Gastrocnemius medialis (tissue), 4 donors: ENCODE results near the gene SYP.

Source experiments
- POLR2A ChIP-seq, 2 donors: fragments of 450-650 bp; IDR thresholded peaks; one replicate each; pipeline ENCODE4 v1.6.1; 2017; ENCODE audit warnings: antibody characterized with exemption in 2 of 2, mild to moderate bottlenecking in 2 of 2, moderate library complexity in 2 of 2
- TF ChIP-seq, protein P1 (sequence below), 5 experiments: fragments of 450-650 bp in 3 of 5; fragments of 200-600 bp in 2 of 5; sonication (generic) in 2 of 5; IDR thresholded peaks in 4 of 5; conservative IDR thresholded peaks in 1 of 5; 1 replicate in 4 of 5; 2 replicates in 1 of 5; pipeline ENCODE4 v1.5.1; 2016 to 2019; ENCODE audit warnings: antibody characterized with exemption in 5 of 5, mild to moderate bottlenecking in 3 of 5, moderate library complexity in 3 of 5

DNA sequence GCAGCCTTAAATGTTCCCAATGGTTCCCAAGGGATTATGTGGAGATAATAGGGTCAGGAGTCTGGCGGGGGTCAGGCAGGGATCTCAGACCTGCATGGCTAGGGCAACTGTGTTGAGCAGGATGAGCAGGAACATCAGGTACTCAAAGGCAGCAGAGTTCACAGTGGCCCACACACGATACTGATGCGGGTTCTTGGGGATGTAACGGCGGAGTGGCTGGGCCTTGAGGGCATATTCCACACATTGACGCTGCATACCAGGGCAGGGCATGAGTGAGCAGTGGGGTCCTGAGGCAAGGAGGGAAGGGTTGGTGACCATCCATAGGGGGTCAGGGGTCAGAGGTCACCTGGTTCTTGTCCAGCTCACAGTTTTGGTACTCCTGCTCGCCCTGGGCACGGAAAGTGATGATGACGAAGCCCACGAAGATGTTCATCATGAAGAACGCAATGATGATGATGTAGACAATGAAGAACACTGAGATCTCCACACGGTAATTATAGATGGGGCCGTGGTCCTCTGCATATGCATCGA, 15.1 kb upstream of the SYP start:
- TF ChIP-seq, protein P1, sequence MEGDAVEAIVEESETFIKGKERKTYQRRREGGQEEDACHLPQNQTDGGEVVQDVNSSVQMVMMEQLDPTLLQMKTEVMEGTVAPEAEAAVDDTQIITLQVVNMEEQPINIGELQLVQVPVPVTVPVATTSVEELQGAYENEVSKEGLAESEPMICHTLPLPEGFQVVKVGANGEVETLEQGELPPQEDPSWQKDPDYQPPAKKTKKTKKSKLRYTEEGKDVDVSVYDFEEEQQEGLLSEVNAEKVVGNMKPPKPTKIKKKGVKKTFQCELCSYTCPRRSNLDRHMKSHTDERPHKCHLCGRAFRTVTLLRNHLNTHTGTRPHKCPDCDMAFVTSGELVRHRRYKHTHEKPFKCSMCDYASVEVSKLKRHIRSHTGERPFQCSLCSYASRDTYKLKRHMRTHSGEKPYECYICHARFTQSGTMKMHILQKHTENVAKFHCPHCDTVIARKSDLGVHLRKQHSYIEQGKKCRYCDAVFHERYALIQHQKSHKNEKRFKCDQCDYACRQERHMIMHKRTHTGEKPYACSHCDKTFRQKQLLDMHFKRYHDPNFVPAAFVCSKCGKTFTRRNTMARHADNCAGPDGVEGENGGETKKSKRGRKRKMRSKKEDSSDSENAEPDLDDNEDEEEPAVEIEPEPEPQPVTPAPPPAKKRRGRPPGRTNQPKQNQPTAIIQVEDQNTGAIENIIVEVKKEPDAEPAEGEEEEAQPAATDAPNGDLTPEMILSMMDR (IDR thresholded peaks at IDR 0.05 in 4 of 5, conservative IDR thresholded peaks at IDR 0.05 in 1 of 5) = no peak
- no peak for TF ChIP-seq POLR2A (IDR thresholded peaks at IDR 0.05)
